Endodermal cell (in vitro differentiated cells): ENCODE data around the gene LSR. TPM values are rescaled to one million over a fixed set of nuclear protein-coding genes. Genes with fewer than 3 reads are reported as not detected.

Source experiments
- DNase-seq: peaks from one replicate; pipeline ENCODE4 v3.0.0-alpha.2; 2017
- H3K27ac ChIP-seq: 2 replicates; pipeline ENCODE4 v1.5.1; 2013; ENCODE audit warnings: mild to moderate bottlenecking, low read depth, low read length, moderate library complexity
- H3K27me3 ChIP-seq: 2 replicates; pipeline ENCODE4 v1.6.1; 2013; ENCODE audit warnings: mild to moderate bottlenecking, low read length, moderate library complexity; ENCODE audit not compliant: insufficient read depth, control insufficient read depth, poor library complexity, severe bottlenecking
- H3K36me3 ChIP-seq: 2 replicates; pipeline ENCODE4 v1.7.0; 2013; ENCODE audit warnings: mild to moderate bottlenecking, low read length, moderate library complexity; ENCODE audit not compliant: control insufficient read depth, insufficient read depth
- H3K4me1 ChIP-seq: one replicate; pipeline ENCODE4 v1.7.0; 2013; ENCODE audit warnings: low read length; ENCODE audit not compliant: control insufficient read depth, insufficient read depth
- H3K4me3 ChIP-seq: 2 replicates; pipeline ENCODE4 v1.5.1; 2013; ENCODE audit warnings: mild to moderate bottlenecking, low read length, moderate library complexity
- H3K9ac ChIP-seq: 2 replicates; pipeline ENCODE4 v1.6.1; 2013; ENCODE audit warnings: mild to moderate bottlenecking, low read length, moderate library complexity; ENCODE audit not compliant: poor library complexity, severe bottlenecking; ENCODE audit errors: extremely low read depth
- H3K9me3 ChIP-seq: 2 replicates; pipeline ENCODE4 v1.6.1; 2013; ENCODE audit warnings: mild to moderate bottlenecking, low read length, moderate library complexity; ENCODE audit not compliant: control insufficient read depth
- H3K27ac Mint-ChIP-seq: 2 replicates; pipeline ENCODE4 v1.8.0; 2020; ENCODE audit warnings: mixed read lengths
- H3K27me3 Mint-ChIP-seq: 2 replicates; pipeline ENCODE4 v1.8.0; 2021; ENCODE audit warnings: mild to moderate bottlenecking, mixed read lengths; ENCODE audit not compliant: insufficient read depth
- H3K36me3 Mint-ChIP-seq: 2 replicates; pipeline ENCODE4 v1.8.0; 2020; ENCODE audit warnings: low read depth, mixed read lengths
- H3K4me1 Mint-ChIP-seq: 2 replicates; pipeline ENCODE4 v1.8.0; 2020; ENCODE audit warnings: mixed read lengths
- H3K4me3 Mint-ChIP-seq: 2 replicates; pipeline ENCODE4 v1.8.0; 2020; ENCODE audit warnings: mild to moderate bottlenecking, moderate library complexity, mixed read lengths
- H3K9me3 Mint-ChIP-seq: 2 replicates; pipeline ENCODE4 v1.8.0; 2020; ENCODE audit warnings: mild to moderate bottlenecking, mixed read lengths
- WGBS, 2 experiments: methylation state at CpG; one replicate each; pipeline versions ENCODE4 v1.1.5 to v1.1.7; 2013; ENCODE audit warnings: missing lambda C conversion rate in 2 of 2, mixed read lengths in 1 of 2; ENCODE audit not compliant: insufficient coverage in 1 of 2, insufficient read length in 1 of 2; 5-methylcytosine and 5-hydroxymethylcytosine counted together
- total RNA-seq, 2 donors: library from RNA; stranded (reverse); fragmentation: NEBNext Ultra II Directional in 1 of 2; extraction: Animal tissue kit (Norgen Biotek cat#: 25700) in 1 of 2; gene quantifications; 2 replicates in 1 of 2; 3 replicates in 1 of 2; pipeline ENCODE4 v1.2.1, GENCODE V29; 2021
- TF ChIP-seq, protein P1 (sequence below): fragments of 200-600 bp; sonication (generic); conservative IDR thresholded peaks from 2 replicates; pipeline ENCODE4 v1.5.0; 2021; ENCODE audit warnings: antibody characterized with exemption, mild to moderate bottlenecking

The LSR gene
- total RNA-seq, 2 donors from 2014 or later: 112 to 170 TPM

GRCh38 chr19:35301961-35302360 is 53.2 kb downstream of the LSR start:
- no peak overlapping the region for H3K27ac ChIP-seq
- Mint-ChIP-seq H3K27ac (no peak overlapping the region), H3K4me1 (no peaks in the 10 kb centered on the region), H3K4me3 (no peak overlapping the region), H3K9me3 (no peaks in the 10 kb centered on the region), H3K36me3 (no peaks in the 10 kb centered on the region), H3K27me3 (peaks cover 1% of the 10 kb centered on the region)
- DNase-seq: no peak
- WGBS, 2 experiments: 94 to 96% methylated on average over 2 of the region's 2 CpGs
- no peaks in the 10 kb centered on the region for H3K27me3 ChIP-seq
- no peak overlapping the region for H3K4me3 ChIP-seq
- H3K9ac ChIP-seq: no peak overlapping the region
- TF ChIP-seq, protein P1, sequence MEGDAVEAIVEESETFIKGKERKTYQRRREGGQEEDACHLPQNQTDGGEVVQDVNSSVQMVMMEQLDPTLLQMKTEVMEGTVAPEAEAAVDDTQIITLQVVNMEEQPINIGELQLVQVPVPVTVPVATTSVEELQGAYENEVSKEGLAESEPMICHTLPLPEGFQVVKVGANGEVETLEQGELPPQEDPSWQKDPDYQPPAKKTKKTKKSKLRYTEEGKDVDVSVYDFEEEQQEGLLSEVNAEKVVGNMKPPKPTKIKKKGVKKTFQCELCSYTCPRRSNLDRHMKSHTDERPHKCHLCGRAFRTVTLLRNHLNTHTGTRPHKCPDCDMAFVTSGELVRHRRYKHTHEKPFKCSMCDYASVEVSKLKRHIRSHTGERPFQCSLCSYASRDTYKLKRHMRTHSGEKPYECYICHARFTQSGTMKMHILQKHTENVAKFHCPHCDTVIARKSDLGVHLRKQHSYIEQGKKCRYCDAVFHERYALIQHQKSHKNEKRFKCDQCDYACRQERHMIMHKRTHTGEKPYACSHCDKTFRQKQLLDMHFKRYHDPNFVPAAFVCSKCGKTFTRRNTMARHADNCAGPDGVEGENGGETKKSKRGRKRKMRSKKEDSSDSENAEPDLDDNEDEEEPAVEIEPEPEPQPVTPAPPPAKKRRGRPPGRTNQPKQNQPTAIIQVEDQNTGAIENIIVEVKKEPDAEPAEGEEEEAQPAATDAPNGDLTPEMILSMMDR: no peak
- no peaks in the 10 kb centered on the region for H3K9me3 ChIP-seq
- no peaks in the 10 kb centered on the region for H3K36me3 ChIP-seq
- no peaks in the 10 kb centered on the region for H3K4me1 ChIP-seq

DNA sequence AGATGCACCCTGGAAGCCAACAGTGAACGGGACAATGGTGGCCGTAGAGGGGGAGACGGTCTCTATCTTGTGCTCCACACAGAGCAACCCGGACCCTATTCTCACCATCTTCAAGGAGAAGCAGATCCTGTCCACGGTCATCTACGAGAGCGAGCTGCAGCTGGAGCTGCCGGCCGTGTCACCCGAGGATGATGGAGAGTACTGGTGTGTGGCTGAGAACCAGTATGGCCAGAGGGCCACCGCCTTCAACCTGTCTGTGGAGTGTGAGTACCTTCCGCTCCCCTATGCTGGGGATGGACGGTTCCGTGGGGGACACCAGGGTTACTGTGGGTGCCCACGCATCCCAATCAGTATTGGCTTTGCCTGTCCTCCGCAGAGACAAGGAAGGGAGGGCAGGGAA is 53.6 kb downstream of the LSR start:
- WGBS, 2 experiments: 72 to 88% methylated on average over 8 to 16 of the region's 16 CpGs
- Mint-ChIP-seq H3K4me3 (no peak overlapping the region), H3K27ac (no peak overlapping the region), H3K4me1 (no peaks in the 10 kb centered on the region), H3K36me3 (no peaks in the 10 kb centered on the region), H3K9me3 (no peaks in the 10 kb centered on the region), H3K27me3 (peaks cover 1% of the 10 kb centered on the region)
- no peak overlapping the region for H3K4me3 ChIP-seq
- no peak overlapping the region for H3K27ac ChIP-seq
- H3K9me3 ChIP-seq: no peaks in the 10 kb centered on the region
- H3K36me3 ChIP-seq: no peaks in the 10 kb centered on the region
- DNase-seq: no peak
- TF ChIP-seq, protein P1: no peak
- no peaks in the 10 kb centered on the region for H3K27me3 ChIP-seq
- no peaks in the 10 kb centered on the region for H3K4me1 ChIP-seq
- no peak overlapping the region for H3K9ac ChIP-seq

DNA sequence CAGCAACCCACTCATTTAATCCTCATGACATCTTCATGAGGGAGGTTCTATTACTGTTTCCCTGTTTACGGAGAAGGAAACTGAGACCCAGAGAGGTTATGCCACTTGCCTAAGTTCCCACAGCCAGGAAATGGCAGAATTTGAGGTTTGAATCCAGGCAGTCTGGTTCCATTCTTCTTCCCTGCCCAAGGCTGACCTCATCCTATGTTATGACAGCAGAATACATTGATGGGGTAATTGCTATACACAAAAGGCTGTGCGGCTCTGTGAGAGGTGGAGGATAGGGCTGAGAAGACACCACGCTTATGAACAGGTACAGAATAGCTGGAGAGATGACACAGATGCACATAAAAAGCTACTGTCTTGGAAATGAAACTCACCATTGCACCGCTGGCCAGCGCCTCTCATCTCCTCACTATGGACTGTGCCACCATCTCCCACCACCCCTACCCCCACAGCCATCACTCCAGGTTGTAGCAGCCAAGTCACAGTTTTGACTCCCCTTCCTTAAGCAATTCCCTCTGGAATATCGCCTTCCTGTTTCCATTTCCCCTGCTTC is 54.6 kb downstream of the LSR start:
- H3K9ac ChIP-seq: no peak overlapping the region
- no peaks in the 10 kb centered on the region for H3K36me3 Mint-ChIP-seq
- DNase-seq: peak; percentile 30

More for the DNA sequence above, 54.6 kb downstream of the LSR start:
- no peaks in the 10 kb centered on the region for H3K9me3 Mint-ChIP-seq
- TF ChIP-seq, protein P1: no peak
- Histone ChIP-seq H3K27me3 (no peaks in the 10 kb centered on the region), H3K4me1 (no peaks in the 10 kb centered on the region), H3K36me3 (no peaks in the 10 kb centered on the region), H3K9me3 (no peaks in the 10 kb centered on the region), H3K27ac (no peak overlapping the region), H3K4me3 (no peak overlapping the region)
- H3K4me1 Mint-ChIP-seq: no peaks in the 10 kb centered on the region
- peaks cover 1% of the 10 kb centered on the region for H3K27me3 Mint-ChIP-seq
- 88 to 90% methylated on average over 5 to 6 of the region's 6 CpGs for WGBS, 2 experiments
- no peak overlapping the region for H3K4me3 Mint-ChIP-seq
- H3K27ac Mint-ChIP-seq: no peak overlapping the region
